ENCODE measurements around the gene CCDC179.

CCDC179 gene

DNA sequence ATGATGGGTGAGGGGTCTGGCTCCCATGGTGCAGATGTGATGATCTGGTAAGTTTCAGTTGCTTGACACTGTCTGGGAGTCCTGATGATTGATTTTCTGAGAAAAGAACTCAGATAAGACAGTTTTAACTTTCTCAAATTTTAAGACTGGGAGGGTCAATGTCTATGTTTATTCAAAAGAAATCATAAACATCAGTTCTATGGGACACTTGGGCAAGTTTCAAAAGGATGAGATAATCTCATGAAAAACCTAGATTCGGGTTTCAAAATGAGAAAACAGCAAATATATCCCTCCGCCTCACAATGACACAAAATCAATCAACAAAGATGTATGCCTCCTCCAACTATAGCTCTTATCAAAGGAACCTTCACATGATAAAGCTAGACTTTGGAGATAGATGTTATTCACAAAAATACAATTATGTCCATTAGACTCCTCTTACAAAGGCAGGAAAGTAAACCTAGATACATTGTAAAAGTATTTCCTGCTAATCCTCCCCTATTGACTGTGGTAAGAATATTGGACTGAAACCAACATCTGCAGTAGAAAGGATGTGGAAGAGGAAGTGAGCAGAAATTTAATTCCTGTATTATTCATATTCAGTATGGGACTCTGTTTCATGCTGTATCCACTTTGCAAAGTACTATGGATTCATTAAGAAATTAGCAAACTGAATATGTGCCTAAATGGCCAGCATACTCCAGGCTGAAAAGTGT lies 52.3 kb downstream of the CCDC179 start:
- DNase-seq: peak; percentile 31

- no peak for DNase-seq
Measured at GRCh38 chr11:22807391-22807790, 52.9 kb downstream of the CCDC179 start.

GRCh38 chr11:22802861-22803260 lies 57.4 kb downstream of the CCDC179 start:
- no peak for DNase-seq

GRCh38 chr11:22800482-22800881 lies 59.8 kb downstream of the CCDC179 start:
- no peak for DNase-seq

DNA sequence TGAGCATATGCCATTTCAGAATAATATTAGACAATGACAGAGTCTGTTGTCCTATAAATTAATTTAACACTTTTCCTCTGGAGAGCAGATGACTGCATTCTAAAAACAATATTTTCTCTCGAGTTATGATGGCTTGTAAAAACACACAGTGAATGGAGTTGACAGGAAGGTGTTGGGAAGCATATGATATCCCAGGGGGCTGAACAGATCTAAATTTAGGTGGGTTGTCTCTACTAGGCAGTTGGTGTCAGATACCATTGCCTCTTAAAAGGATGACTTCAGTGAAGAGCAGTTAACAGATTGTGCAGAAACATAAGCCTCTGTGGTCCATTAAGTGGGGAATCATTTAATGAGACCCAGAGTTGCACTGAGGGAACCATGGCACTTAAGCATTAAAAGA lies 61.4 kb downstream of the CCDC179 start:
- no peak for DNase-seq

- DNase-seq: no peak
Measured at GRCh38 chr11:22797047-22797446, 63.2 kb downstream of the CCDC179 start.

Measured in hematopoietic multipotent progenitor cell treated with erythropoietin and hydrocortisone succinate and interleukin-3 and kit ligand, for 4 days (in vitro differentiated cells).